ES-I3 (cell line): ENCODE results near the gene IGF1R.

ENCODE experiments used
- H3K36me3 ChIP-seq: 2 replicates; pipeline ENCODE4 v1.6.1; 2013; ENCODE audit warnings: mild to moderate bottlenecking, low read length, control low read depth, moderate library complexity; ENCODE audit not compliant: insufficient read depth
- H3K4me1 ChIP-seq: 2 replicates; pipeline ENCODE4 v1.6.1; 2013; ENCODE audit warnings: mild to moderate bottlenecking, control low read depth, low read length; ENCODE audit not compliant: insufficient read depth
- H3K9ac ChIP-seq: 2 replicates; pipeline ENCODE4 v1.6.1; 2013; ENCODE audit warnings: low read depth, mild to moderate bottlenecking, low read length, moderate library complexity
- H3K9me3 ChIP-seq: 2 replicates; pipeline ENCODE4 v1.6.1; 2013; ENCODE audit warnings: mild to moderate bottlenecking, low read length, moderate library complexity; ENCODE audit not compliant: control insufficient read depth, insufficient read depth

IGF1R gene

DNA sequence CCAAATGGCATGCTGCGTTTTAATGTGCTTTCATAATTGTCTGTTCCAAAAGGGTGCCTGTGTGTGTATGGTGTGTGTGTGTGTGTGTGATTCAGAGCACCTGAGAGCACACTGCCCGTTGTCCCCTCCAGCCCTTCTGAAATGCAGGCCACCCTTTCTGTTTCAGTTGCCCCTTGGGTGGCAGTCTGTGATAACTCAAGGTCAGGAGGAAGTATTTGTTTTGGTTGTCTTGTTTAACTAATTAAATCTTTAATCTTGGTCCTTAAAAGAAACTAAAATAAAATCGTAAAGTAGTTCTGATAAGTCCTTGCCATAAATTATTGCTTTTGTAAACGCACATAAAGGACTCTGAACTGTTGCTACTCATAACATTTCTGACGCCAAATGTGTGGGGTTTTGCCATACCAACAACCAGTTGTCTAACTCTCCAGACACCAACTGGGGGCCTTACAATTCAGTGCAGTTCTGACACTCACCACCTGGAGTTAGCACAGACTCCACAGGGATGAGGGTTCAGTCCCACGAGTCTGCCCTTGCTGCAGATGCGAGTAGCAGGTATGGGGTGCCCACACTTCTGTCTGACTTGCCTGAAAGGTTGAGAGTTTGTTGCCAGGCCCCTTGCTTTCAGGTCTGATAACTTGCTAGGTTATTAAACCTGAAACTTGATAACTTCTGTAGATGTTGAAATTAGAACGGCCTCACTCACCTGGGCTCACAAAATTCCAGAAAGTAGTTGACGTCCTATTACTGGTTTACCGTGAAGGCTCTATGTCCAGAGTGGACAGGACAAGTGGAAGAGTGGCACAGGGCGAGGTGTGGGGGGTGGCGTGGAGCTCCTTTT lies 157.3 kb downstream of the IGF1R start:
- H3K9me3 ChIP-seq, result no peaks in the 10 kb centered on the region
- peaks cover 40% of the 10 kb centered on the region for H3K4me1 ChIP-seq

DNA sequence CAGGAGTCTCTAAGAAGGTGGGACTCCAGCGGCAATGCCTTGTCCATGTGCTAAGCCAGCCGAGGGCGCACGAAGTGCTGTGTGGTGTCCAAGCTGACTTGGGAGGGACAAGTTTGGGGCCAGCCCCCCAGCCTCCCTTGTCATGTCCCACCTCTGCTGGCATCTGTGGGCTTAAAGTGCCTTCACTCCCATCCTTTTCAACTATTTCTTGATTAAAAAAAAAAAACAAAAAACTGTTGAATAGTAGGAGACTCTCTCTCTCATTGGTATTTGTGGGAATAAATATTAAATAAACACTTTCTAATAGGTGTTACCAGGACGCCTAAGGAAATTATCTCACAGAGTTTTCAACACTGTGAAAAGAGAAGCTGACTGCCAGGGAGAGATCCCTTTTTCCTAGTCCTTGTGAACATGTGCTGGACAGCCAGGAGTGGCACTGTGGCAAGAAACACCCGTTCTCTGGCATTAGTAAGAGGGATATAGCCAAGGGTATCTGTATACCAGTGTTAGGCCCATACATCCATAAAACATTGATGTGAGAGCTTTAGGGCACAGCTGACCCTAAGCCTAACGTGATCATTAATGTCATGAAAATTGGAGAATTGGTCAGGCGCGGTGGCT lies 158.0 kb downstream of the IGF1R start:
- Histone ChIP-seq H3K4me1 (peaks cover 34% of the 10 kb centered on the region), H3K9ac (no peak overlapping the region), H3K36me3 (peaks cover 3% of the 10 kb centered on the region; the same call in 1 of the 2 replicates), H3K9me3 (no peaks in the 10 kb centered on the region)

More for the DNA sequence above, 157.3 kb downstream of the IGF1R start:
- no peak overlapping the region for H3K9ac ChIP-seq
- peaks cover 3% of the 10 kb centered on the region; the same call in 1 of the 2 replicates for H3K36me3 ChIP-seq

GRCh38 chr15:98807262-98807661 lies 158.9 kb downstream of the IGF1R start:
- H3K9me3 ChIP-seq, result no peaks in the 10 kb centered on the region
- peaks cover 3% of the 10 kb centered on the region; the same call in 1 of the 2 replicates for H3K36me3 ChIP-seq
- peaks cover 25% of the 10 kb centered on the region; the same call in 1 of the 2 replicates for H3K4me1 ChIP-seq
- no peak overlapping the region for H3K9ac ChIP-seq

DNA sequence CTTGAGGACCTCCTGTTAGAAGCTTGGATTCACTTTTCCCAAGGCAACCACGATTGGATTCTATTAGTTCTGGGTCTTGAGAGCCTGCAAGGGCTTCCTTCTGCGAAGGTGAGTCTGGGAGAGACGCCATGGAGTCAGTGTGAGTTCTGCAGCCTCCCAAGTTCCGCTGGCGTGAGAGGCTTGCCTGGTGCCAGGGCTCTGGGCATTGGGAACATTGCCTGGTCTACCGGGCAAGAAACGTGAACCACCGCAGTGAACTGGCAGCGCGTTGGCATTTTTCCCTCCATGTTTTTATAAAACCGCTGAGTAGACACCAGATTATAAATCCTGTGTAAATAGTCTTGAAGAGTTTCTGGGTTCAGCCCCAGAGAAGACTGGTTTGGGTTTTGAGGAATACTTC lies 160.9 kb downstream of the IGF1R start:
- Histone ChIP-seq H3K36me3 (no peaks in the 10 kb centered on the region), H3K9ac (no peak overlapping the region; the same call in 1 of the 2 replicates), H3K4me1 (peaks cover 29% of the 10 kb centered on the region), H3K9me3 (no peaks in the 10 kb centered on the region)

DNA sequence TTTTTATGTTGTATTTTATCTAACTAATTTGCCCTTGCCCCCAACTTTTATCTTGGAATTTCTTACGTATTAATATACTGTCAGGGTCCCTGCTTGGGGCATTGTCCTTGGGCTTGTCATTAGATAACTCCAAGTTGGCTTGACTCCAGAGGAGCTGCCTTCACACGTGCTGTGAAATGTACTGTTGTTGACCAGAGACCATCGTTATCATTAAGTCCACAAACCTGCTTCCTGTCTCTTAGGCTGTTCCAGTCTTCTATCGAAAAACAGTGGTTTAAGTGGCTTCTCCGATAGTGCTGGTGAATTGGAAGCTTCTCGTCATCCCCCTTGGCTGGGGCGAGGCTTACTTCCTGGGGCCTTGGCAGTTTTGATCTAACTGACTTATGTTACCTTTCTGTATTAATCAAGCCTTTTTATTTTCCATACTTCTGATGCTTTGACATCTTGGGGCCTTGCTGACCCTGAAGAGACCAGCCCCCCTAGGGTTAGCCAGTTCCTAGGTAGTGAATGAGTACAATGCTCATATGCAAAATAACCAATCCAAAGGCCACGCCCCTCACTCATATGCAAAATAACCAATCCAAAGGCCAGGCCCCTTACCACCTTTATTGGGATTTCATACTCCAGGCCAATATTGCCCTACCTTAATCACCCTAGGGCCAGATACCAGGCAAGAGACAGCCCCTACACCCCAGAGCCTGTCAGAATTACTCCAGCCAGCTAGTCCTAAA lies 164.5 kb downstream of the IGF1R start:
- Histone ChIP-seq H3K36me3 (no peaks in the 10 kb centered on the region), H3K9ac (no peak overlapping the region), H3K9me3 (no peaks in the 10 kb centered on the region), H3K4me1 (peaks cover 29% of the 10 kb centered on the region)

GRCh38 chr15:98813951-98814350 lies 165.6 kb downstream of the IGF1R start:
- Histone ChIP-seq H3K36me3 (no peaks in the 10 kb centered on the region), H3K9ac (no peak overlapping the region), H3K9me3 (no peaks in the 10 kb centered on the region), H3K4me1 (peaks cover 32% of the 10 kb centered on the region)

GRCh38 chr15:98815207-98815606 lies 166.9 kb downstream of the IGF1R start:
- no peaks in the 10 kb centered on the region for H3K36me3 ChIP-seq
- no peaks in the 10 kb centered on the region for H3K9me3 ChIP-seq
- no peak overlapping the region for H3K9ac ChIP-seq
- H3K4me1 ChIP-seq, result peaks cover 23% of the 10 kb centered on the region

DNA sequence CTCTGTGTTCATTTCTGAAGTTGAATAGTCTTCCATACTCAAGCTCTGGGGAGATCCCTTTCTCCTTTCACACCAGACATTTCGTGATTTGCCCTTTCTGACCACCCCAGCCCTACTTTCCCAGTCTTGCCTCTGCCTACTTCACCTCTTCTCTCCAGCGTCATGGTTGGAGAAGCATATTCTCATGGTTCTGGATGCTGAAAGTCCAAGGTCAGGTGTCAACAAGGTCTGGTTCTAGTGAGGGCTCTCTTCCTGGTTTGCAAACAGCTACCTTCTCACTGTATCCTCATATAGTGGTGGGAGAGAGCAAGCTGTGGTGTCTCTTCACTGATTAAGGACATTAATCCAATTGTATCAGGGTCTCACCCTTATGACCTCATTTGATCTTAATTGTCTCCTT lies 169.4 kb downstream of the IGF1R start:
- Histone ChIP-seq H3K4me1 (peaks cover 48% of the 10 kb centered on the region), H3K36me3 (no peaks in the 10 kb centered on the region), H3K9me3 (no peaks in the 10 kb centered on the region), H3K9ac (no peak overlapping the region)

DNA sequence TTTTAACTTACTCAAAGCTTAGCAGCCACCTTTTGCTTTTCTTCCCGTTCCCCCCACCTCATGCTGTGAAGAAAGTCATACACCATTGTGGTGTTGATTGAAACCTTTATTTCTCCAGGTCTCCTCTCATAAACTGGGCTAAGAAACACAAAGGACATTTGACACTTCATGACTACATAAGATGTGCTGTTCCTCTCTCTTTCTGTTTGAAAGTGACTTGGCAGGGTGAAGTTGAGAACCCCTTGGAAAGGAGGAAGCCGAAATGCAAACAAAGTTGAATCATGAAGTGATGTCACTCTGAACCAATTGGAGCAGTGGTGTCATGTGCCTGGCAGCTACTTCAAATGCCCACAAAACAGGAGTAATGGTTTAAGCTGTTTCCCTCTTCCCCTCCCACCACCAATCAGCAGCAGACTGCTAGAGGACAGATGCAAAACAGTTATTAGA lies 174.7 kb downstream of the IGF1R start:
- H3K4me1 ChIP-seq, result peaks cover 43% of the 10 kb centered on the region
- H3K9me3 ChIP-seq, result peaks cover 2% of the 10 kb centered on the region; the same call in 1 of the 2 replicates
- H3K36me3 ChIP-seq, result no peaks in the 10 kb centered on the region
- H3K9ac ChIP-seq, result no peak overlapping the region

- Histone ChIP-seq H3K9me3 (peaks cover 2% of the 10 kb centered on the region; the same call in 1 of the 2 replicates), H3K9ac (no peak overlapping the region), H3K4me1 (peaks cover 40% of the 10 kb centered on the region), H3K36me3 (no peaks in the 10 kb centered on the region)
Measured at GRCh38 chr15:98823616-98824015, 175.3 kb downstream of the IGF1R start.

DNA sequence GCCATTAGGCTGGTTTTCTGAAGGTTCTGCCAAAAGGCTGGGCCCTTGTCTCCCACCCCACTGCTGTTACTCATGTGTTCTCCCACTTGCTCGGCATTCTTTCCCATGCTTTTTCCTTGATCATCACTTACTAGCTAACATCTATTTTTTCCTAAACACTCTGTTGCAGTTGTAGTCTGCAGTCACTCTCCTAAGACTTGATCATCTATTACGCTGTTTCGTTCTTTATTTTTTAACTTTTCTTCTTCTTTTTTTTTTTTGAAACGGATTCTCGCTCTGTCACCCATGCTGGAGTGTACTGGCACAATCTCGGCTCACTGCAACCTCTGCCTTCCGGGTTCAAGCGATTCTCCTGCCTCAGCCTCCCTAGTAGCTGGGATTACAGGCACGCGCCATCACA lies 176.3 kb downstream of the IGF1R start:
- no peaks in the 10 kb centered on the region for H3K36me3 ChIP-seq
- peaks cover 40% of the 10 kb centered on the region for H3K4me1 ChIP-seq
- H3K9ac ChIP-seq, result no peak overlapping the region
- peaks cover 6% of the 10 kb centered on the region for H3K9me3 ChIP-seq

DNA sequence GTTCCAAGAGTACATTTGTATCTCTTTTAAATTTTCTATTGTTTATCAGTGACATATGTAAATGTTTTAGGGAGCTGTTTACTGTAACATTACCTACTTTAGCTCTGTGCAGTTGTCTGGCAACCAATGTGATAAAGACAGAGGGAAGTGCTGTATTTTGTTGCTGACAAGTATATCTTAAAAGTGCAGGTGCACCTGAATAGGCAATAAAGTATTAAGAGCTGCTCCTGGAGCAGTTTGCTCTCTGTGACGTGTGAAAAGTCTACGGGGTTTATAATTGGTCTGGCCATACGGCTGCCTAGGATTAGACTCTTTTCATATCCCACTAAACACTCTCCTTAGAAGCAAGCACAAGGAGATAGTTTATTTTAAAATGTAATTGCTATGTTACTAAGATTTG lies 178.3 kb downstream of the IGF1R start:
- H3K9ac ChIP-seq, result no peak overlapping the region
- H3K36me3 ChIP-seq, result peaks cover 3% of the 10 kb centered on the region; the same call in 1 of the 2 replicates
- H3K4me1 ChIP-seq, result peaks cover 25% of the 10 kb centered on the region
- H3K9me3 ChIP-seq, result peaks cover 20% of the 10 kb centered on the region

GRCh38 chr15:98827217-98827616 lies 178.9 kb downstream of the IGF1R start:
- Histone ChIP-seq H3K4me1 (peaks cover 20% of the 10 kb centered on the region), H3K9me3 (peaks cover 21% of the 10 kb centered on the region), H3K9ac (no peak overlapping the region), H3K36me3 (peaks cover 3% of the 10 kb centered on the region; the same call in 1 of the 2 replicates)

DNA sequence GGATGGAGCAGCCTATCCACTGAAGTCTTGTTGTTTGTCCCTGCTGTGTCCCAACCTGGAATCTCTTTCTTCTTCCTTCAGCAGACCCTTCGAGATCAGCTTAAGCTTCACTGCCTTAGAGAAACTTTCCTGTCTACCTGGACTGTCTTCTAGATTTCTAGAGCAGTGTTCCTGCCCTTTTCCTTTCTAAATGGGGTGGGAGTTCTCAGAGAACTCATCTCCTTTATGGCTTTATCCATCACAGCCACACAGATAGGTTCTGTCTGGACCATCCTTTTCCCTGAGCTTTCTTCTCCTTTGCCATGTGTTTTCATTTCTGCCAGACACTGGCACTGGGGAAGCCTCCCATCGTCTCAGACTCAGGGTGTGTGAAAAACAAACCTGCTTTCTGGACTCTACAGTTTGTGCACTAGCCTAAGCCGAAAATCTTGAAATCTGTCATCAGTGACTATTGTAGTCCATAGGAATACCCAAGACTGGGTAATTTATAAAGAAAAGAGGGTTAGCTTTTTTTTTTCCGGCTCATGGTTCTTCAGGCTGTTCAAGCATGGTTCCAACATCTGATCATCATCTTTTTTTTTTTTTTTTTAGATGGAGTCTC lies 181.8 kb downstream of the IGF1R start:
- H3K9ac ChIP-seq, result no peak overlapping the region
- H3K9me3 ChIP-seq, result peaks cover 23% of the 10 kb centered on the region

More for the DNA sequence above, 181.8 kb downstream of the IGF1R start:
- Histone ChIP-seq H3K36me3 (peaks cover 13% of the 10 kb centered on the region; the same call in 1 of the 2 replicates), H3K4me1 (no peaks in the 10 kb centered on the region; the same call in 1 of the 2 replicates)
